Stimulated activated CD8-positive, alpha-beta memory T cell treated with anti-CD3 and anti-CD28 coated beads, Interleukin-4, amount 100 ng/mL, for 1 hour (primary cell): ENCODE data around the gene SLC25A12.
"Not testable (repeated sequence)": the region's sequence is repeated elsewhere in the genome, so short reads cannot be mapped to it uniquely, and the experiment has no call there.

Experiments
- DNase-seq, 2 donors: peaks; one replicate each; pipeline ENCODE4 v3.0.0-alpha.2; 2020; ENCODE audit warnings: low read depth in 2 of 2, low spot score in 1 of 2

SLC25A12 gene

GRCh38 chr2:171792886-171793580, 101.0 kb downstream of the SLC25A12 start:
- no peak for DNase-seq

DNA sequence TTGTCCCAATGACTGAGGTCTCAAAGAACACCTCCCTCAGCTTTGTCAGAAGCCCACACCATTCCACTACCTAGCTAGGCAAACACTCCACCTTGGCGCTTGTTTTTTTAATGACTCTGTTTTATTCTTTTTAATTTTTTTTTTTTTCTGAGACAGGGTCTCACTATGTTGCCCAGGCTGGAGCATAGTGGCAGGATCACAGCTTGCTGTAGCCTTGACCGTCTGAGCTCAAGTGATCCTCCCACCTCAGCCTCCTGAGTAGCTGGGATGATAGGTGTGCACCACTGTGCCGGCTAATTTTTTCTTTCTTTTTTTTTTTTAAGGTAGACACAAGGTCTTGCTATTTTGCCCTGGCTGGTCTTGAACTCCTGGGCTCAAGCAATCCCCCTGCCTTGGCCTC, 101.9 kb downstream of the SLC25A12 start:
- no peak for DNase-seq

DNA sequence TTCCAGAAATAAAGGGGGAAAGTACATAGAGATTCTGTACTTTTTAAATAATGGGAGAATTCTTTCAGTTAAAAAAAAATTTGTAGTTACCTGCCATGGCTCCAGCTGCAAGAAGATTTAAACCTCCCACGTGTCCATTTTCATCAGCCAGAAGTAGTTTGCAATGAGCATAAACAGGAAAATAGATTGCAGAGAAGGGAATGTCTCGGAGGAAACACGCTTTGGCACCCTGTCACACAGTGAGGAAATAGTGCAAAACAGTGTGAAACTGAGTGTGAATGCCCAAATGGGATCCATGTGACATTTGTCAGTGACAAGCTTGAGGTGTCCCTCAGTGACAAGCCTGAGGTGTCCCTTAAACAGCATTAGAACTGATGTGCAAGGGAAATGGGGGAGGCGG, 102.7 kb downstream of the SLC25A12 start:
- no peak for DNase-seq

- DNase-seq: no peak
These were observed 104.1 kb downstream of the SLC25A12 start for GRCh38 chr2:171789956-171790355.

DNA sequence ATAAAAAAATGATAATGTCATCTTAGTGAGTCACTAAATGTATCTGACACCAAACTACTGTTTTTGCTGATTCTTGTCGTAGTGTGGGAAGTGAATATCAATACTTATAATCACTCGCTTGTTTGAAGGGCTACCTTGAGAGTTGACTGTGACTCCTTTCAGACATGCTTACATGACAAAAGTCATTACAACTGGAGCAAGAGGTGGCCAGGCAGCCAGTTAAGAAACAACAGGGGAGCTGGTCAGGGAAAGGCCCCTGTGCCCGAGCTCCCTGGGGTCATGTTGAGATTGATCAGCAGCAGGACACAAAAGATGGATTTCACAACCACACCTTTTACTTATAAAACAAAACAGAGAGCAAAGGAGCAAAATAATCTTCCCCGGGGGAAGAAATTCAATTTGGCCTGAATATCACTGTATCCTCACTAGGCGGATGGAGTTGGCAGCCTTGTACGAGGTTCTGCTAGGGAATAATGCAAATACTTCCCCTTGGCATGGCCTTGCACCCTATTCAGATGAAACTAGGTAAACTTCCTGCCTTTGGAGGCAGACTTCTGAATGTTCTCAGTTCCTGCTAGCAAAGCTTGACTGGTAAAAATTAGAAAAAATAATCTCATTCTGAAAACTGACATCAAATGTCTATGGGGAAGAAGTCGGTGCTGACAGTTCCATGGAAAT, 105.6 kb downstream of the SLC25A12 start:
- DNase-seq: no peak

DNA sequence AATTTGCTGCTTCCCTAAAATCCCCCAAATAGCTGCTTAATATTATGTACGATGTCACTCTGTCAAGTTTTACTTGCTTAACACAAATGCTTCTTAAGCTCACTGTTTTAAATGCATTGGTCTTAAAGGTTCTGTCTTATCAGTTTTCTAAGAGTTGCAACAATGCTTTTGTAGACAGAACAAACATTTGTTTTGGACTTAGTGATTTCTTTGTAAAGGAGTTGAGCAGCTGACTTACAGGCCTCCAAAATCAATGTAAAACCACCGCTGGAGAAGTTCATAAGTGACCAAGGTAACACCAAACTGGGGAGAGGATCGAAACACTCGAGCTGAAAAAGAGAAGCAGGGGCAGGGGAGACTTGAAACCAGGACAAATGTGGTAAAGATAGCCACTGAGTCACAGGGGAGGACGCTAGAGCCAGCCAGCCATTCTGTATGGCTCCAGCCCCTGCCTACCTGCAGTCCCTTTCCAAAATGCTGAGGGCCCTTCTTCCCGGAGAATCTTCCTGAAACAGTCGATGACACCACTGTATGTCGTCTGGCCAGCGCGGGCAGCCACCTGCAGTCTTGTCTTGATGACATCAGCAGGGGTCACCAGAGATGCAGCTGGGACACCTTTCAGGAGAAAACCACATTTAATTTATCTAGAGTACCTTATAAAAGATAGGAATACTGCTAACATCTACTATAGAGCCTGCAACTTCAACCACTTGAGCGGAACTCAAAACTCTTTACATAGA, 106.5 kb downstream of the SLC25A12 start:
- no peak for DNase-seq

GRCh38 chr2:171785450-171785849, 108.6 kb downstream of the SLC25A12 start:
- DNase-seq: no peak

DNA sequence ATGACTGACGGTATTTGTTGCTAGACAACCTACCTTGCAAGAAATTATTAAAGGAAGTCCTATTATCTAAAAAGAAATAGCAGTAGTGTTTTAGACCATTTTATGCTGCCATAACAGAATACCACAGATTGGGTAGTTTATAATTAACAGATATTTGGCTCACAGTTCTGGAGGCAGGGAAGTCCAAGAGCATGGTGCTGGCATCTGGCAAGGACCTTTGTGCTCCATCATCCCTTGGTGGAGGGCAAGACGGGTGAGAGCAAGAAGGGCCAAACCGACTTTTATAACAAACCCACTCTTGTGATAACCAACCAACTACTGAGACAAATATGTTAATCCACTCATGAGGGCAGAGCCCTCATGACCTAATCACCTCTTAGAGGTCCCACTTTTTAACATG, 115.5 kb downstream of the SLC25A12 start:
- DNase-seq: no peak

DNA sequence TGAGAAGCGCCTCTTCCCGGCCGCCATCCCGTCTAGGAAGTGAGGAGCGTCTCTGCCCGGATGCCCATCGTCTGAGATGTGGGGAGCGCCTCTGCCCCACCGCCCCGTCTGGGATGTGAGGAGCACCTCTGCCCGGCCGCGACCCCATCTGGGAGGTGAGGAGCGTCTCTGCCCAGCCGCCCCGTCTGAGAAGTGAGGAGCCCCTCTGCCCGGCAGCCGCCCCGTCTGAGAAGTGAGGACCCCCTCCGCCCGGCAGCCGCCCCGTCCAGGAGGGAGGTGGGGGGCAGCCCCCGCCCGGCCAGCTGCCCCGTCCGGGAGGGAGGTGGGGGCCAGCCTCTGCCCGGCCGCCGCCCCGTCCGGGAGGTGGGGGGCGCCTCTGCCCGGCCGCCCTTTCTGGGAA, 119.5 kb downstream of the SLC25A12 start:
- DNase-seq: not testable (repeated sequence)

GRCh38 chr2:171772373-171772772, 121.7 kb downstream of the SLC25A12 start:
- no peak for DNase-seq

GRCh38 chr2:171771463-171771862, 122.6 kb downstream of the SLC25A12 start:
- no peak for DNase-seq

DNA sequence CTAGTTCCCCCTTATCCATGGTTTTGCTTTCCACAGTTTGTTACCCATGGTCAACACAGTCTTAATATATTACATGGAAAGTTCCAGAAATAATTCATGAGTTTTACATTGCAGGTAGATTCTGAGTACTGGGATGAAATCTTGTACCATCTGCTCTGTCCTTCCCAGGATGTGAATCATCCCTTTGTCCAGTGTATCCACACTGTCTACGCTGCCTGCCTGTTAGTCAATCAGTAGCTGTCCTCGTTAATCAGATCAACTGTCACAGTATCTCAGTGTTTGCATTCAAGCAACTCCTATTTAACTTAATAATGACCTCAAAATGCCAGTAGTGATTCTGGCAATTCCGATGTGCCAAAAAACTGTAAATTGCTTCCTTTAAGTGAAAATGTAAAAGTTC, 130.4 kb downstream of the SLC25A12 start:
- no peak for DNase-seq

DNA sequence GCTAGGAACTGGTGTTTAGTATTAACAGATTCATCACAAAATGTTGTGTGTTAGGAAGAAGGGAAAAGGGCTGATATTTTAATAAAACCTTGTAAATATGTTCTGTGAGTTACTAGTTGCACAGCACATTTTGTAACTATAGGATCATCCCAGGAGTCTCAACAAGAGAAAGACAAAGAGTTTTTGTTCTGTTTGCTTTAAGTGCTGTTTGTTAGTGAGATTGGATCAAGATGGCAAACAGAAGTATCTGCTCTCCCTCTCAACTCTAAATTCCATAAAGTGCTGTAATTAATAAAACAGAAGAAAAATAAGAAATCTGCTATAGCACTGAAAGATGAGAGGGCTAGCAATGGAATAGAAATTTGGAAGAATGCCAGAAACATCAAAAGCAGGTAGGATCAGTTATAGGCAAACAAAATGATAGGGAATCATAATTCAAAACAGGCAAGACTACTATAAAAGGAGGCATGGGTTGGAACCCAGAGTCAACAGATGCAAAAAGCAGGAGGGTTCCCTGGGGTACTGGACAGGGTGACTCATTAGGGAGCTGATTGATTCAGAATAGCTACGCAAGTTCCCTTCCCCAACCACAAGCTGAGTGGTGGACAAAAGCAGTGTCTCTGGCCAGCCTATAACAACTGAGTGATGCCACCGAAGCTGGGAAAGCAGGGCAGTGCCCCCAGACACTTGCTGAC, 131.0 kb downstream of the SLC25A12 start:
- DNase-seq: no peak

DNA sequence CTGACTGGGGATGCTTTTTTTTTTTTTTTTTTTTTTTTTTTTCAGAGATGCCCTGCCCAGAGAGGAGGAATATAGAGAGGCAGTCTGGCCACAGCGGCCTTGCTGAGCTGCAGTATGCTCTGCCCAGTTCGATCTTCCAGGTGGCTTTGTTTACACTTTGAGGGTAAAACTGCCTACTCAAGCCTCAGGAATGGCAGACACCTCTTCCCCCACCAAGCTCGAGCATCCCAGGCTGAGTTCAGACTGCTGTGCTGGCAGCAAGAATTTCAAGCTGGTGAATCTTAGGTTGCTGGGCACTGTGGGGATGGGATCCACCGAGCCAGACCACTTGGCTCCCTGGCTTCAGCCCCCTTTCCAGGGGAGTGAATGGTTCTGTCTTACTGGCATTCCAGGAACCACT, 132.9 kb downstream of the SLC25A12 start:
- not testable (repeated sequence) for DNase-seq

DNA sequence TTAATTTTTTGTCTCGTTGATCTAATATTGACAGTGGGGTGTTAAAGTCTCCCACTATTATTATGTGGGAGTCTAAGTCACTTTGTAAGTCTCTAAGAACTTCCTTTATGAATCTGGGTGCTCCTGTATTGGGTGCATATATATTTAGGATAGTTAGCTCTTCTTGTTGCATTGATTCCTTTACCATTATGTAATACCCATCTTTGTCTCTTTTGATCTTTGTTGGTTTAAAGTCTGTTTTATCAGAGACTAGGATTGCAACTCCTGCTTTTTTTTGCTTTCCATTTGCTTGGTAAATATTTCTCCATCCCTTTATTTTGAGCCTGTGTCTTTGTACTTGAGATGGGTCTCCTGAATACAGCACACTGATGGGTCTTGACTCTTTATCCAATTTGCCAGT, 135.3 kb downstream of the SLC25A12 start:
- not testable (repeated sequence) for DNase-seq

GRCh38 chr2:171754254-171754939, 139.6 kb downstream of the SLC25A12 start:
- no peak for DNase-seq

GRCh38 chr2:171747371-171747770, 146.7 kb downstream of the SLC25A12 start:
- no peak for DNase-seq

GRCh38 chr2:171745806-171746205, 148.2 kb downstream of the SLC25A12 start:
- no peak for DNase-seq

DNA sequence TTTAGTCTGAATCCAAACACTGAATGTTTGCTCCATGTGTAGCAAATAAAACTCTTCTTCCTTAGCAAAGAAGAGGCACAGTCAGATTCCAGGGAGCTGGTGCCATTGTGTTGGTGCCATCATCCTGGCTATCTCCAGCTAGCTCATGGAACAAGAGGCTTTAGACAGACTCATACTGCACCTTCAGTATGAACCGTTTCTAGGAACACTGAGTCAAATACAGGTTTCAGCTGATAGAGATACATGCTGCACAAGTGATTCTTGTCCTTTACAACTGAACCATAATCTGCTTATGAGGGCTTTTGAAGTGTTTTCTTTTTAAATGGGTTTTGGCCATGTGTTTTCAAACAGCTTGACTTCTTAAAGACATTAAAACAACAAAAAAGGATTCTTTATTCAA, 148.9 kb downstream of the SLC25A12 start:
- no peak for DNase-seq

DNA sequence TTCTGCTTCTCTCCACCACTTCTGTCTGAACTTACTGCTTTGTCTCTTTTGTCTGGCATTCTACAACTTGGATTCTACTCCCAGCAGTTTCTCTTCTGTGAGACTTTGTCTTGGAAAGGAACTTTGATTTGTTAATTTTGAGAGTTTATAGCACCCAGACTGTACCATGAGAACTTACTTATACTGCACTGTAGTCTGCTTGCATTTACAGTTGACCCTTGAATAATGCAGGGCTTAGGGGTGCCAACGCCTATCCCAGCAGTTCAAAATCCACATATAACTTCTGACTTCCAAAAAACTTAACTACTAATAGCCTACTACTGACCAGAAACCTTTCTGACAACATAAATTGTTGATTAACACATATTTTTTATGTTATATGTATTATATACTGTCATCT, 151.3 kb downstream of the SLC25A12 start:
- no peak for DNase-seq

- no peak for DNase-seq
These were observed 152.9 kb downstream of the SLC25A12 start for GRCh38 chr2:171741189-171741588.
